ENCODE data around the gene LTBR. TPM values are rescaled to one million over a fixed set of nuclear protein-coding genes. Genes with fewer than 3 reads are reported as not detected.

The LTBR gene
- total RNA-seq, 4 donors from 2014 or later: 28.1 to 116 (median 83.5) TPM

DNA sequence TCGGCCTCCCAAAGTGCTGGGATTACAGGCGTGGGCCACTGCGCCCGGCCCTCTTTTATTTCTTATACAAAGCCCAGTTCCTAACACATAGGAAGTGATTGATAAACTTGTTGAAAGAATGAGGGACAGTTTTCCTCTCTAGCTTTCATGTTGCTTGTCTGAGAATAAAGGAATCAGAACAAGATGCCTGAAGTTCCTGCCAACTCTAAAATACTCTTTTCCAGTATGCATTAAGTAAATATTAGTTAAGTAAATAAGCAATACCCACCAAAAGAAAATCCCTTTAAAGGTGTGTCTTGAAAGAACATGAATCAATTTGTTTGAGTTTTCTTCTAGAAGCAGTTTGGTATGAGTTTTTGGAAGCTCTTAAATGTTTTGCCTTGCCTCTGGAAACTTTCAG lies 36.4 kb downstream of the LTBR start:
- TF ChIP-seq CTCF (IDR thresholded peaks at IDR 0.05) (no peak), POLR2A (IDR thresholded peaks at IDR 0.05) (no peak)
- intact Hi-C loops (cut with DNase I; ENCODE audit: low total_unique reads): loop anchor here (5.0 kb wide), 1 partner anchor 117 kb away; no protein-coding TSS in a partner anchor
- no peaks in the 10 kb centered on the region for H3K27me3 ChIP-seq
- no peaks in the 10 kb centered on the region for H3K9me3 ChIP-seq
- no peak overlapping the region for H3K27ac ChIP-seq
- no peak for DNase-seq
- H3K4me1 ChIP-seq: no peaks in the 10 kb centered on the region
- no peaks in the 10 kb centered on the region for H3K36me3 ChIP-seq
- no peak overlapping the region for H3K4me3 ChIP-seq

DNA sequence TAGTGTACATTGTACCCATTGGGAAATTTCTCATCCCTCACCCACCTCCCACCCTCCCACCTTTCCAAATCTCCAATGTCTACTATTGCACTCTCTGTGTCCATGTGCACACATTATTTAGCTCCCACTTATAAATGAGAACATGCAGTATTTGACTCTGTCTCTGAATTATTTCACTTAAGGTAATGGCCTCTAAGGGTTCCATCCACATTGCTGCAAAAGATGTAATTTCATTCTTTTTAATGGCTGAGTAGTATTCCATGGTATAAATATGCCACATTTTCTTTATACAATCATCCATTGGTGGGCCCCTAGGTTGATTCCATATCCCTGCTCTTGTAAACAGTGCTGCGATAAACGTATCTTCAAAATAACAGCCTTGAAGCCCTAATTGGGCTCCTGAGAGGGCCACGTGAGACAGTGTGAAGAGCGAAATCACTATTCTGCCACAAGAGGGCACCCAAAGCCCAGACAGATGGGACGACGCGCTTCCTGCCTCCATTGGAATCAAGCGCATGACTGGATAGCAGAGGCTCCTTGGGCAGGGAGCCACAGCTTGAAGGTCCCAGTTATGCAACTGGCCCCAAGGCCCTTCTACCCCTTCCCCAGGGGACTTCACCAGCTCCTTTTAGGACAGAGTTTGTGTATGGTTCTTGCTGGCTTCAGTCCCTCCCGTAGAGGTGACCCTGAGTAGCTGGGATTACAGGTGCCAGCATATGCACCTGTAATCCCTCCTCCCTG lies 39.5 kb downstream of the LTBR start:
- peak; percentile 85 to 89 for DNase-seq
- no peaks in the 10 kb centered on the region for H3K4me1 ChIP-seq
- H3K36me3 ChIP-seq: no peaks in the 10 kb centered on the region
- no peak overlapping the region for H3K4me3 ChIP-seq
- H3K9me3 ChIP-seq: no peaks in the 10 kb centered on the region
- H3K27ac ChIP-seq: peak overlapping the region in 1 of 2 donors; percentile 25
- no peaks in the 10 kb centered on the region for H3K27me3 ChIP-seq
- intact Hi-C loops (cut with DNase I; ENCODE audit: low total_unique reads): loop anchor here (5.0 kb wide), 1 partner anchor 114 kb away; no protein-coding TSS in a partner anchor
- TF ChIP-seq CTCF (IDR thresholded peaks at IDR 0.05): peak; percentile 90 to 96 (median 95)
- no peak for TF ChIP-seq POLR2A (IDR thresholded peaks at IDR 0.05)

DNA sequence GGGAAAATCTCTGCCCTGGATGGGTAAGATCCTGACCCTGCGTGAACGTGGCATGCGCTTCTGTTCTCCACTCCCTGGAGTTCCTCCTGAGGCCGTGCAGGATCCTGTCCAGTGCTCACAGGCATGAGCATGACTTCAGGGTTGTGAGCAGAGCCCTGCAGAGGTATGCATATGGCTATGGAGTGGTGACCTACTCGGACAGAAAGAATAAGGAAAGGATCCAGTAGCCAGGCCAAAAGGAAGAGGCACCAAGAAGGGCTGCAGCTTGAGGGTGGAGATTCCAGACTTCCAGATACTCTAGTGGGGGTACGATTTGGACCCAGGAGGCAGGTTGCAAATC lies 40.0 kb downstream of the LTBR start:
- H3K27me3 ChIP-seq: no peaks in the 10 kb centered on the region
- no peaks in the 10 kb centered on the region for H3K36me3 ChIP-seq
- H3K9me3 ChIP-seq: no peaks in the 10 kb centered on the region
- no peak for DNase-seq
- peak overlapping the region in 1 of 2 donors; percentile 25 for H3K27ac ChIP-seq
- intact Hi-C loops (cut with DNase I; ENCODE audit: low total_unique reads): loop anchor here (5.0 kb wide), 1 partner anchor 113 kb away; no protein-coding TSS in a partner anchor
- no peaks in the 10 kb centered on the region for H3K4me1 ChIP-seq
- TF ChIP-seq POLR2A (IDR thresholded peaks at IDR 0.05) (peak in 1 of 2 donors; percentile 6), CTCF (IDR thresholded peaks at IDR 0.05) (no peak)
- H3K4me3 ChIP-seq: no peak overlapping the region

GRCh38 chr12:6424866-6425265 lies 40.9 kb downstream of the LTBR start:
- DNase-seq: no peak
- Histone ChIP-seq H3K27me3 (no peaks in the 10 kb centered on the region), H3K4me1 (no peaks in the 10 kb centered on the region), H3K9me3 (no peaks in the 10 kb centered on the region), H3K27ac (no peak overlapping the region), H3K36me3 (no peaks in the 10 kb centered on the region), H3K4me3 (no peak overlapping the region)
- TF ChIP-seq CTCF (IDR thresholded peaks at IDR 0.05): no peak
- no peak for TF ChIP-seq POLR2A (IDR thresholded peaks at IDR 0.05)
- intact Hi-C loops (cut with DNase I; ENCODE audit: low total_unique reads): loop anchor here (5.0 kb wide), 2 partner anchors 37 to 112 kb away; no protein-coding TSS in a partner anchor

Measured in uterus (tissue), 4 donors.